Measurements from ENCODE around the gene LCN2.

The LCN2 gene

GRCh38 chr9:128190516-128191405 is 41.5 kb downstream of the LCN2 start:
- no peak for DNase-seq (ENCODE audit: low read depth in 3 of 3, low spot score in 1 of 3)

GRCh38 chr9:128191406-128192046 is 42.3 kb downstream of the LCN2 start, which contains the start of gene CIZ1:
Gene CIZ1, minus strand, starts transcription at chr9:128191572. Its CDS starts 715 bp downstream, at chr9:128190857.
- DNase-seq (ENCODE audit: low read depth in 3 of 3, low spot score in 1 of 3): peak; percentile 31 to 65 (median 47)

GRCh38 chr9:128192601-128193371 is 43.5 kb downstream of the LCN2 start:
- peak in 1 of 3 donors; percentile 32 for DNase-seq (ENCODE audit: low read depth in 3 of 3, low spot score in 1 of 3)

- DNase-seq (ENCODE audit: low read depth in 3 of 3, low spot score in 1 of 3): no peak
These were observed 44.3 kb downstream of the LCN2 start for GRCh38 chr9:128193469-128194096.

- DNase-seq (ENCODE audit: low read depth in 3 of 3, low spot score in 1 of 3): no peak
These were observed 52.5 kb downstream of the LCN2 start for GRCh38 chr9:128201441-128202369.

- DNase-seq (ENCODE audit: low read depth in 3 of 3, low spot score in 1 of 3): no peak
These were observed 53.4 kb downstream of the LCN2 start for GRCh38 chr9:128202648-128203023.

All from stimulated activated CD4-positive, alpha-beta T cell treated with anti-CD3 and anti-CD28 coated beads, TNF-alpha, amount 100 ng/mL, for 1 hour (primary cell).